Uterus (tissue), 2 donors: ENCODE results near the gene ALDH8A1.

ENCODE experiments used
- CTCF ChIP-seq, 4 experiments: fragments of 200-600 bp in 2 of 4; fragments of 450-650 bp in 2 of 4; sonication (generic) in 2 of 4; IDR thresholded peaks; one replicate each; pipeline ENCODE4 v1.5.1; 2016 to 2019; ENCODE audit warnings: antibody characterized with exemption in 4 of 4, mild to moderate bottlenecking in 2 of 4, moderate library complexity in 1 of 4
- POLR2A ChIP-seq, 2 donors: fragments of 450-650 bp; IDR thresholded peaks; one replicate each; pipeline ENCODE4 v1.6.1; 2016; ENCODE audit warnings: antibody characterized with exemption in 2 of 2, mild to moderate bottlenecking in 1 of 2, moderate library complexity in 1 of 2

GRCh38 chr6:134894800-134895199 lies 55.1 kb downstream of the ALDH8A1 start:
- TF ChIP-seq CTCF (IDR thresholded peaks at IDR 0.05), result no peak
- TF ChIP-seq POLR2A (IDR thresholded peaks at IDR 0.05), result no peak
